ENCODE measurements around the gene PDC.

GRCh38 chr1:186499571-186499970, 38.7 kb upstream of the PDC start:
- TF ChIP-seq RCOR1 (IDR thresholded peaks at IDR 0.05; ENCODE audit: low read length) (no peak), CTCF (IDR thresholded peaks at IDR 0.05) (no peak)

Measured in SK-N-SH (cell line).